Tracheal epithelial cell (primary cell): ENCODE data around the gene TMEM120A. TPM values are rescaled to one million over a fixed set of nuclear protein-coding genes. Genes with fewer than 3 reads are reported as not detected.

ENCODE experiments used
- total RNA-seq: library from RNA; depleted of rRNA; stranded (reverse); fragments of >200 nt; gene quantifications from 2 replicates; pipeline ENCODE4 v1.2.1, GENCODE V29; 2014

TMEM120A gene
- total RNA-seq: 14.5 and 27.3 TPM in 2 replicates

GRCh38 chr7:75994388-75995051, at the start of gene TMEM120A:
Gene TMEM120A, minus strand, starts transcription at chr7:75994595. Its CDS starts 25 bp downstream, at chr7:75994570.

Other genes starting within 250 kb of the TMEM120A start
- not detected in 2 replicates for gene CCL26, start 222.4 kb downstream of the TMEM120A start, total RNA-seq
- gene CCL24, start 180.8 kb downstream of the TMEM120A start, total RNA-seq: not detected in 2 replicates
- 15.1 and 23.6 TPM in 2 replicates for gene RHBDD2, start 115.6 kb downstream of the TMEM120A start, total RNA-seq
- 120 and 129 TPM in 2 replicates for gene POR, start 79.4 kb downstream of the TMEM120A start, total RNA-seq
- 35.0 and 50.8 TPM in 2 replicates for gene STYXL1, start 53.4 kb upstream of the TMEM120A start, total RNA-seq
- gene MDH2, start 53.5 kb upstream of the TMEM120A start, total RNA-seq: 46.7 and 56.5 TPM in 2 replicates
- gene SRRM3, start 207.3 kb upstream of the TMEM120A start, total RNA-seq: 0.21 and 0.24 TPM in 2 replicates